GM21360 (cell line): ENCODE results near the gene CFAP65.

ENCODE experiments used
- ATAC-seq: cut with Tn5 transposase; IDR thresholded peaks from one replicate; pipeline ENCODE4 v1.9.1; 2021; ENCODE audit warnings: mild to moderate bottlenecking, moderate library complexity; ENCODE audit not compliant: unreplicated experiment

Gene CFAP65

GRCh38 chr2:218979846-218980734 is 61.2 kb downstream of the CFAP65 start:
- peak; percentile 87 for ATAC-seq

- no peak for ATAC-seq
These were observed 66.1 kb downstream of the CFAP65 start for GRCh38 chr2:218975060-218975777.

GRCh38 chr2:218970894-218971293 is 70.4 kb downstream of the CFAP65 start:
- no peak for ATAC-seq

- ATAC-seq, result no peak
These were observed 77.1 kb downstream of the CFAP65 start for GRCh38 chr2:218964041-218964771.

GRCh38 chr2:218963601-218964000 is 77.7 kb downstream of the CFAP65 start:
- ATAC-seq, result no peak

- ATAC-seq, result no peak
These were observed 78.3 kb downstream of the CFAP65 start for GRCh38 chr2:218962859-218963492.

GRCh38 chr2:218961651-218962570 is 79.4 kb downstream of the CFAP65 start:
- no peak for ATAC-seq

- ATAC-seq, result no peak
These were observed 80.1 kb downstream of the CFAP65 start for GRCh38 chr2:218961229-218961628.

GRCh38 chr2:218960309-218961165 is 80.8 kb downstream of the CFAP65 start:
- no peak for ATAC-seq

GRCh38 chr2:218959761-218960308 is 81.5 kb downstream of the CFAP65 start:
- ATAC-seq, result peak; percentile 9

GRCh38 chr2:218959141-218959731 is 82.1 kb downstream of the CFAP65 start, which contains the start of gene CDK5R2:
Gene CDK5R2 (plus strand): TSS chr2:218959666. CDS start chr2:218959821, 155 bp downstream.
- peak; percentile 97 for ATAC-seq

GRCh38 chr2:218958276-218958675 is 83.0 kb downstream of the CFAP65 start:
- ATAC-seq, result no peak

- no peak for ATAC-seq
These were observed 83.6 kb downstream of the CFAP65 start for GRCh38 chr2:218957671-218958070.

- ATAC-seq, result no peak
These were observed 85.3 kb downstream of the CFAP65 start for GRCh38 chr2:218956039-218956438.

- no peak for ATAC-seq
These were observed 86.6 kb downstream of the CFAP65 start for GRCh38 chr2:218954541-218955300.

- no peak for ATAC-seq
These were observed 87.9 kb downstream of the CFAP65 start for GRCh38 chr2:218953366-218953954.
